Transverse colon (tissue), 4 donors: ENCODE measurements around the gene ILF3. TPM values are rescaled to one million over a fixed set of nuclear protein-coding genes. Genes with fewer than 3 reads are reported as not detected.
"Not testable (repeated sequence)": the region's sequence is repeated elsewhere in the genome, so short reads cannot be mapped to it uniquely, and the experiment has no call there.

ENCODE experiments used
- DNase-seq: peaks from one replicate; pipeline ENCODE4 v3.0.0-alpha.2; 2019
- H3K27ac ChIP-seq, 4 donors: fragments of 200-600 bp; sonication (generic); 2 replicates each; pipeline ENCODE4 v1.5.1; 2016 to 2018; ENCODE audit warnings: inconsistent platforms in 4 of 4
- H3K27me3 ChIP-seq: fragments of 200-600 bp; sonication (generic); 2 replicates; pipeline ENCODE4 v1.5.1; 2017; ENCODE audit warnings: inconsistent platforms
- H3K36me3 ChIP-seq, 4 donors: fragments of 200-600 bp; sonication (generic); 2 replicates each; pipeline ENCODE4 v1.5.1; 2017 to 2019; ENCODE audit warnings: inconsistent platforms in 4 of 4
- H3K4me1 ChIP-seq, 4 donors: fragments of 200-600 bp; sonication (generic); 2 replicates each; pipeline ENCODE4 v1.5.1; 2017 to 2020; ENCODE audit warnings: inconsistent platforms in 4 of 4
- H3K4me3 ChIP-seq, 4 donors: fragments of 200-600 bp; sonication (generic); 1 replicate in 1 of 4; 2 replicates in 3 of 4; pipeline versions ENCODE4 v1.5.1 to v1.6.1; 2017 to 2019; ENCODE audit warnings: inconsistent platforms in 4 of 4
- H3K9me3 ChIP-seq, 2 donors: fragments of 200-600 bp; sonication (generic); 2 replicates each; pipeline ENCODE4 v1.5.1; 2017 to 2019; ENCODE audit warnings: inconsistent platforms in 2 of 2
- EP300 ChIP-seq: sonication (generic); formaldehyde crosslinking; IDR thresholded peaks from one replicate; pipeline ENCODE4 v1.6.1; 2017; ENCODE audit warnings: antibody characterized with exemption, low read depth
- POLR2A ChIP-seq: fragments of 450-650 bp; IDR thresholded peaks from one replicate; pipeline ENCODE4 v1.6.1; 2016; ENCODE audit warnings: antibody characterized with exemption, mild to moderate bottlenecking, moderate library complexity
- POLR2AphosphoS5 ChIP-seq, 3 donors: sonication (generic); formaldehyde crosslinking; IDR thresholded peaks; one replicate each; pipeline ENCODE4 v1.6.1; 2016; ENCODE audit warnings: antibody characterized with exemption in 3 of 3
- WGBS, 2 donors: methylation state at CpG; one replicate each; pipeline ENCODE4 v1.1.5; 2018; ENCODE audit warnings: low coverage in 1 of 2; 5-methylcytosine and 5-hydroxymethylcytosine counted together
- in situ Hi-C, 4 donors: fragments of 200-750 bp; cut with MboI; loops; one replicate each; pipeline versions ENCODE4 v1.15.0 to v1.15.1; 2017; ENCODE audit warnings: low sequenced_read_pairs in 3 of 4, low pct_ligation_motif_present in 1 of 4, low pct_unique_long_range_greater_than_20kb in 1 of 4
- intact Hi-C: fragments of 100-400 bp; cut with DNase I; formaldehyde crosslinking; loops from one replicate; pipeline ENCODE4 v1.15.1; 2023; ENCODE audit warnings: low total_unique reads
- total RNA-seq, 4 donors: library from RNA; depleted of rRNA; stranded (reverse); fragments of >200 nt; gene quantifications; one replicate each; pipeline ENCODE4 v1.1.0, GENCODE V29; 2016
- TF ChIP-seq, protein P1 (sequence below), 5 experiments: fragments of 200-600 bp in 3 of 5; fragments of 450-650 bp in 2 of 5; sonication (generic) in 3 of 5; IDR thresholded peaks; 1 replicate in 2 of 5; 2 replicates in 3 of 5; pipeline ENCODE4 v1.5.1; 2016 to 2017; ENCODE audit warnings: antibody characterized with exemption in 5 of 5, inconsistent platforms in 3 of 5, mild to moderate bottlenecking in 2 of 5, moderate library complexity in 1 of 5

Gene ILF3
- total RNA-seq, 4 donors from 2014 or later = 73.6 to 242 (median 151) TPM

DNA sequence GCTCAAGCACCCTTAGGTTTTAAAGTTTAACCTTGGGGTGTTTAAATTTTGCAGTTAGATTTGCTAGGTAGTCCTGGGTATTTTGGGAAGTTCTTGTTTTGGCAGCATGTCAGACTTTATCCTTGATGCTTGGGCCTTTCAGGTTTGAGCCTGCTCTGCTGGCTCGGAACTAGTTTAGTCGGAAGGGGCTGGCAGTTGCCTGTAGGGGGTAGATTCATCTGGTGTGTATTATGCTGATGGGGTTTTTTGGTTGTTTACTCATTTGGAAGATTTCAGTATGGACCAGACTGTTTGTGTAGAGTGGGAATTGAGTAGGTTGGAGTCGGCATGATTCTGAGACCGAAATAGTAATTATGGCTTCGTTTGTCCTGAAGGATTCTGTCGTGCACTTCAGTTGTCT is 15.1 kb downstream of the ILF3 start:
- intact Hi-C loops = no loop called here
- Histone ChIP-seq H3K27me3 (no peaks in the 10 kb centered on the region), H3K9me3 (no peaks in the 10 kb centered on the region), H3K4me1 (peaks cover 0 to 24% (median 4%) of the 10 kb centered on the region in 4 donors), H3K27ac (no peak overlapping the region), H3K36me3 (peaks cover 0 to 27% (median 4%) of the 10 kb centered on the region in 4 donors), H3K4me3 (no peak overlapping the region)
- TF ChIP-seq, protein P1, sequence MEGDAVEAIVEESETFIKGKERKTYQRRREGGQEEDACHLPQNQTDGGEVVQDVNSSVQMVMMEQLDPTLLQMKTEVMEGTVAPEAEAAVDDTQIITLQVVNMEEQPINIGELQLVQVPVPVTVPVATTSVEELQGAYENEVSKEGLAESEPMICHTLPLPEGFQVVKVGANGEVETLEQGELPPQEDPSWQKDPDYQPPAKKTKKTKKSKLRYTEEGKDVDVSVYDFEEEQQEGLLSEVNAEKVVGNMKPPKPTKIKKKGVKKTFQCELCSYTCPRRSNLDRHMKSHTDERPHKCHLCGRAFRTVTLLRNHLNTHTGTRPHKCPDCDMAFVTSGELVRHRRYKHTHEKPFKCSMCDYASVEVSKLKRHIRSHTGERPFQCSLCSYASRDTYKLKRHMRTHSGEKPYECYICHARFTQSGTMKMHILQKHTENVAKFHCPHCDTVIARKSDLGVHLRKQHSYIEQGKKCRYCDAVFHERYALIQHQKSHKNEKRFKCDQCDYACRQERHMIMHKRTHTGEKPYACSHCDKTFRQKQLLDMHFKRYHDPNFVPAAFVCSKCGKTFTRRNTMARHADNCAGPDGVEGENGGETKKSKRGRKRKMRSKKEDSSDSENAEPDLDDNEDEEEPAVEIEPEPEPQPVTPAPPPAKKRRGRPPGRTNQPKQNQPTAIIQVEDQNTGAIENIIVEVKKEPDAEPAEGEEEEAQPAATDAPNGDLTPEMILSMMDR (IDR thresholded peaks at IDR 0.05) = no peak
- TF ChIP-seq POLR2A = no peak
- no peak for TF ChIP-seq POLR2AphosphoS5 (IDR thresholded peaks at IDR 0.05)
- TF ChIP-seq EP300 = no peak
- in situ Hi-C loops = no loop called here
- no peak for DNase-seq
- WGBS, 2 donors = 68 to 80% methylated on average over 4 to 6 of the region's 6 CpGs

- DNase-seq = no peak
- in situ Hi-C loops (no loop called here), intact Hi-C loops (no loop called here)
- peaks cover 0 to 24% (median 4%) of the 10 kb centered on the region in 4 donors for H3K4me1 ChIP-seq
- no peak overlapping the region for H3K27ac ChIP-seq
- 47 to 65% methylated on average over 1 of the region's 1 CpG for WGBS, 2 donors
- no peaks in the 10 kb centered on the region for H3K9me3 ChIP-seq
- H3K27me3 ChIP-seq = no peaks in the 10 kb centered on the region
- H3K36me3 ChIP-seq = peaks cover 0 to 27% (median 4%) of the 10 kb centered on the region in 4 donors
- no peak overlapping the region for H3K4me3 ChIP-seq
- TF ChIP-seq EP300 (no peak), POLR2AphosphoS5 (IDR thresholded peaks at IDR 0.05) (no peak), POLR2A (no peak)
- TF ChIP-seq, protein P1 (IDR thresholded peaks at IDR 0.05) = no peak
These were observed 16.0 kb downstream of the ILF3 start for GRCh38 chr19:10670182-10670581.

GRCh38 chr19:10670876-10671804 is 17.0 kb downstream of the ILF3 start:
- TF ChIP-seq, protein P1 (IDR thresholded peaks at IDR 0.05) = no peak
- TF ChIP-seq POLR2AphosphoS5 (IDR thresholded peaks at IDR 0.05) (no peak), EP300 (no peak), POLR2A (no peak)
- Histone ChIP-seq H3K4me3 (no peak overlapping the region), H3K27me3 (no peaks in the 10 kb centered on the region), H3K36me3 (peaks cover 0 to 31% (median 4%) of the 10 kb centered on the region in 4 donors), H3K27ac (no peak overlapping the region), H3K9me3 (no peaks in the 10 kb centered on the region), H3K4me1 (peaks cover 0 to 24% (median 4%) of the 10 kb centered on the region in 4 donors)
- DNase-seq = no peak
- intact Hi-C loops = no loop called here
- 84 to 86% methylated on average over 6 to 24 of the region's 24 CpGs for WGBS, 2 donors
- in situ Hi-C loops = no loop called here

DNA sequence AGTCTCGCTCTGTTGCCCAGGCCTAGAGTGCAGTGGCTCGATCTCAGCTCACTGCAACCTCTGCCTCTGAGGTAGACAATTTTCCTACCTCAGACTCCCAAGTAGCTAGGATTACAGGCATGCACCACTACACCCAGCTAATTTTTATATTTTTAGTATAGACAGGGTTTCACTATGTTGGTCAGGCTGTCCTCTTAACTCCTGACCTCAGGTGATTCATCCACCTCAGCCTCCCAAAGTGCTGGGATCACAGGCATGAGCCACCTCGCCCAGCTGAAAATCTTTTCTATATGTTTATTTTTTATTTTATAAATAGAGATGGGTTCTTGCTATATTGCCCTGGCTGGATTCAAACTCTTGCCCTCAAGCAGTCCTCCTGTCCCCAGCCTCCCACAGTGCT is 17.8 kb downstream of the ILF3 start:
- H3K27me3 ChIP-seq, intact Hi-C loops, H3K9me3 ChIP-seq, DNase-seq, in situ Hi-C loops, H3K27ac ChIP-seq, H3K4me3 ChIP-seq: not testable (repeated sequence)
- peaks cover 0 to 35% (median 6%) of the 10 kb centered on the region in 4 donors for H3K36me3 ChIP-seq
- peaks cover 0 to 24% (median 4%) of the 10 kb centered on the region in 4 donors for H3K4me1 ChIP-seq
- 90 to 100% methylated on average over 1 to 3 of the region's 3 CpGs for WGBS, 2 donors

- H3K27me3 ChIP-seq, intact Hi-C loops, in situ Hi-C loops, H3K27ac ChIP-seq, H3K4me1 ChIP-seq, DNase-seq, H3K4me3 ChIP-seq, H3K9me3 ChIP-seq: not testable (repeated sequence)
- WGBS, 2 donors = 80 to 87% methylated on average over 6 to 8 of the region's 8 CpGs
- peaks cover 0 to 68% (median 30%) of the 10 kb centered on the region in 4 donors for H3K36me3 ChIP-seq
These were observed 21.1 kb downstream of the ILF3 start for GRCh38 chr19:10675214-10675613.
